ENCODE measurements around the gene USH1G. TPM values are rescaled to one million over a fixed set of nuclear protein-coding genes. Genes with fewer than 3 reads are reported as not detected.

USH1G gene
- total and polyA plus RNA-seq, 2 of the 13 experiments (the other 11 are each of a cell fraction or from before 2014, with no cell fraction given), result 0.04 TPM; not detected in 1

- TF ChIP-seq ZNF574 (CRISPR knock-in tag; IDR thresholded peaks at IDR 0.05) (peak; percentile 34; the same call in 1 of the 2 replicates), ZBTB20 (CRISPR knock-in tag; IDR thresholded peaks at IDR 0.05; ENCODE audit: borderline replicate concordance, low read depth) (no peak), ZNF451 (CRISPR knock-in tag; IDR thresholded peaks at IDR 0.05) (peak; percentile 62; the same call in 1 of the 2 replicates), DNMT1 (CRISPR knock-in tag; IDR thresholded peaks at IDR 0.05) (peak; percentile 64), TCF12 (IDR thresholded peaks at IDR 0.05) (no peak), TCF12 (CRISPR knock-in tag; IDR thresholded peaks at IDR 0.05) (0 out of 2 replicates have a peak, but pooled peaks have one; percentile 40), GABPB1 (CRISPR knock-in tag; IDR thresholded peaks at IDR 0.05) (peak; percentile 30; the same call in 1 of the 2 replicates), YEATS4 (CRISPR knock-in tag; IDR thresholded peaks at IDR 0.05; ENCODE audit: borderline replicate concordance) (0 out of 2 replicates have a peak, but pooled peaks have one; percentile 14), ZNF646 (CRISPR knock-in tag; IDR thresholded peaks at IDR 0.05) (no peak), BCL3 (CRISPR knock-in tag; IDR thresholded peaks at IDR 0.05) (0 out of 2 replicates have a peak, but pooled peaks have one; percentile 42), MYC (CRISPR knock-in tag; IDR thresholded peaks at IDR 0.05; ENCODE audit: borderline replicate concordance) (0 out of 2 replicates have a peak, but pooled peaks have one; percentile 33), ZNF788 (CRISPR knock-in tag; IDR thresholded peaks at IDR 0.05; ENCODE audit: borderline replicate concordance) (0 out of 2 replicates have a peak, but pooled peaks have one; percentile 1), NONO (IDR thresholded peaks at IDR 0.05) (no peak), NONO (CRISPR knock-in tag; conservative IDR thresholded peaks at IDR 0.05) (peak; percentile 49; the same call in 1 of the 2 replicates), SMAD1 (CRISPR knock-in tag; IDR thresholded peaks at IDR 0.05; ENCODE audit: borderline replicate concordance, low read depth) (no peak), ZNF317 (CRISPR knock-in tag; IDR thresholded peaks at IDR 0.05) (peak; percentile 59; the same call in 1 of the 2 replicates)
Observed at GRCh38 chr17:74892974-74893911, 29.8 kb downstream of the USH1G start, which contains the start of gene FADS6 (continued).

Measured in HepG2 (cell line).